Stimulated activated CD4-positive, alpha-beta T cell treated with anti-CD3 and anti-CD28 coated beads, TNF-alpha, amount 100 ng/mL, for 48 hours (primary cell): ENCODE results near the gene OVCH2.
"Not testable (repeated sequence)": the region's sequence is repeated elsewhere in the genome, so short reads cannot be mapped to it uniquely, and the experiment has no call there.

Experiments
- DNase-seq, 3 donors: peaks; one replicate each; pipeline ENCODE4 v3.0.0-alpha.2; 2020; ENCODE audit warnings: low read depth in 3 of 3

Gene OVCH2, protein sequence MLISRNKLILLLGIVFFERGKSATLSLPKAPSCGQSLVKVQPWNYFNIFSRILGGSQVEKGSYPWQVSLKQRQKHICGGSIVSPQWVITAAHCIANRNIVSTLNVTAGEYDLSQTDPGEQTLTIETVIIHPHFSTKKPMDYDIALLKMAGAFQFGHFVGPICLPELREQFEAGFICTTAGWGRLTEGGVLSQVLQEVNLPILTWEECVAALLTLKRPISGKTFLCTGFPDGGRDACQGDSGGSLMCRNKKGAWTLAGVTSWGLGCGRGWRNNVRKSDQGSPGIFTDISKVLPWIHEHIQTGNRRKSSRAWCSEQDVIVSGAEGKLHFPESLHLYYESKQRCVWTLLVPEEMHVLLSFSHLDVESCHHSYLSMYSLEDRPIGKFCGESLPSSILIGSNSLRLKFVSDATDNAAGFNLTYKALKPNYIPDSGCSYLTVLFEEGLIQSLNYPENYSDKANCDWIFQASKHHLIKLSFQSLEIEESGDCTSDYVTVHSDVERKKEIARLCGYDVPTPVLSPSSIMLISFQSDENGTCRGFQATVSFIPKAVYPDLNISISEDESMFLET

DNA sequence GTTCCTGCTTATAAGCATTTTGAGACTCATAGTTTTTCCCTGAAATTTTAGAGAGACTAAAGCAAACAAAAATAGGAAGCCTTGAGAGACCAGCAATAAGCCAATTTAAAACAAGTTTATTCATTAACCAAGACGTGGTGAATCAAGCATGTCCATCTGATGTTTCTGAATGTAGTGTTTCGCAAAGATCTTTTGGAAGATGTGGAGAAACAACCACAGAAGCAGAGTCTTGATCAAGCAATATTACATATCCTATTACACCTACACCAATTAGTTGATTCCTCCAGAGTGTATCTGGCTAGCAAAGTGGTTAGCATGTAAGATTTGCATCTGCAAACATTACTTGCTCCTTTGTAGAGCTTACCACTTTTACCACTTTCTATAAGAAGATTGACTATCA, at the start of gene OVCH2:
Gene OVCH2 (minus strand): TSS at position 101 of the 400 bp plus-strand sequence. CDS start 83 bp downstream, at position 18.
- DNase-seq: no peak

DNA sequence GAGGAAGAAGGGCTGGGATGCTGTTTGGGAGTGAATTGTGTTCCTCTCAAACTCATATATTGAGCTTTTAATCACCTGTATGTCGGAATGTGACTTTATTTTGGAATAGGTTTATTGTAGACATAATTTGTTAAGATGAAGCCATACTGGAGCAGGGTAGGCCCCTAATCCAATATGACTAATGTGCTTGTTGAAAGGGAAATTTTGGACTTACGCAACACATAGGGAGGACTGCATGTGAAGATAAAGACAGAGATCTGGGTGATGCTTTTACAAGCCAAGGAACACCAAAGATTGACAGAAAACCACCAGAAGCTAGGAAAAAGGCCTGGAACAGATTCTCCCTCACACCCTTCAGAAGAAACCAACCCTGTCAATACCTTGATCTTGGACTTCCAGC, 43.2 kb upstream of the OVCH2 start:
- DNase-seq: no peak

DNA sequence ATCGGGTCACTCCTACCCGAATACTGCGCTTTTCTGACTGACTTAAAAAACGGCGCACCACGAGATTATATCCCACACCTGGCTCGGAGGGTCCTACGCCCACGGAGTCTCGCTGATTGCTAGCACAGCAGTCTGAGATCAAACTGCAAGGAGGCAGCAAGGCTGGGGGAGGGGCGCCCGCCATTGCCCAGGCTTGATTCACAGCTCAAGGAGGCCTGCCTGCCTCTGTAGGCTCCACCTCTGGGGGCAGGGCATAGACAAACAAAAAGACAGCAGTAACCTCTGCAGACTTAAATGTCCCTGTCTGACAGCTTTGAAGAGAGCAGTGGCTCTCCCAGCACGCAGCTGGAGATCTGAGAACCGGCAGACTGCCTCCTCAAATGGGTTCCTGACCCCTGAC, 28.5 kb upstream of the OVCH2 start:
- DNase-seq: not testable (repeated sequence)

DNA sequence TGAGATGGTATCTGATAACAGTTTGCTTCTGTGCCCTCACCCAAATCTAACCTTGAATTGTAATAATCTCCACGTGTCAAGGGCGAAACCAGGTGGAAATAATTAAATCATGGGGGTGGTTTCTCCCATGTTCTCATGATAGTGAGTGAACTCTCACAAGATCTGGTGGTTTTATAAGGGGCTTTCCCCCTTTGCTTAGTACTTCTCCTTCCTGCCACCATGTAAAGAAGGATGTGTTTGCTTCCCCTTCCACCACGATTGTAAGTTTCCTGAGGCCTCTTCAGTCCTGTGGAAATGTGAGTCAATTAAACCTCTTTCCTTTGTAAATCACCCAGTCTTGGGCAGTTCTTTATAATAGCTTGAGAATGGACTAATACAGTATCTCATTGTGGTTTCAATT, 8.5 kb upstream of the OVCH2 start:
- no peak for DNase-seq

DNA sequence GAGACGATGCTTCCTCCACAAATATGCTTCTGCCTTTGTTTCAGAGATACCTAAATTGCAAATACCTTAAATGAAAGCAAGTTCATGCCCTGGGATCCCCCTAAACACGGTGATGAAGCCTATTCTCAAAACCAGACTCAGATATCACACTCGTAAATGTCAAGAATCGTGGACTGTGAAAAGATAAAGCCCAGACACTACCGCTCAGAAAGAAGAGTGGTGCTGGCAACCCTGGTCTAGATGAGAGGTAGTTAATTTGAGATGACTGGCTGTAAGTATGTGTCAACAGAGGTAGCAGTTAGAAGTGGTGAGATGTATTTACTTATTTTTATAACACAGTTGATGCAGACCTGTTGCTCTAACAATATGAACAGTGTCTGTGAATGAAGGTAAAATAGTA, 2.5 kb downstream of the OVCH2 start:
- no peak for DNase-seq

DNA sequence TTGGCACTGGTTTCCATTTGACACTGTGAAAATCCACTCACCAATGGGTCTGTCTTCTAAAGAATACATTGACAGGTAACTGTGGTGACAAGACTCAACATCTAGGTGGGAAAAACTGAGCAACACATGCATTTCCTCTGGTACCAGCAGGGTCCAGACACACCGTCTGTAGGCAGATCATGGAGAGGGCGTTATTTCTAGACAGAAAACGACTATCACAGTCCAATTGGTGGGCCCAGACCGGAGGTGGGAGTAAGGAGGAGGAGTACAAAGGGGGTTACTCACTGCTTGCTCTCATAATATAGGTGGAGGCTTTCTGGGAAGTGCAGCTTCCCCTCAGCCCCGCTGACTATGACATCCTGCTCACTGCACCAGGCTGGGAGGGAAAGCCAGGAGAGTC, 9.9 kb downstream of the OVCH2 start:
- no peak for DNase-seq

DNA sequence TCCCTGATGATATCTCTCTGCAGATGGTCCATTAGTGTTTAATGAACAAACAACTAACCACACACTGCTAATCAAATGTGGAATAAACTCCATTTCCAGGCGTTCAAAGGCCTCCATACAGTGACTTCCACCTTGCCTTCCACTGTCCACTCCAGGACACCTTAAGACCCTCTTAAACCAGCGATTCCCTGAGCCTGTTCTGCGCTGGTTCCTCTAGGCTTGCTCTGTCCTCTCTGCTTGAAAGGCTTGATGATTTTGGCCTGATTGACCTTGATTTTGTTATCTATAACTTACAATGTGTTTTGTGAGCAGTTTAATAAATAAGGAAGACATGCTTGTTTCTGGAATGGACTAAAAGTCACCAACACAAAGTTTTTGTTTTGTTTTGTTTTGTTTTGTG, 12.0 kb downstream of the OVCH2 start:
- no peak for DNase-seq

DNA sequence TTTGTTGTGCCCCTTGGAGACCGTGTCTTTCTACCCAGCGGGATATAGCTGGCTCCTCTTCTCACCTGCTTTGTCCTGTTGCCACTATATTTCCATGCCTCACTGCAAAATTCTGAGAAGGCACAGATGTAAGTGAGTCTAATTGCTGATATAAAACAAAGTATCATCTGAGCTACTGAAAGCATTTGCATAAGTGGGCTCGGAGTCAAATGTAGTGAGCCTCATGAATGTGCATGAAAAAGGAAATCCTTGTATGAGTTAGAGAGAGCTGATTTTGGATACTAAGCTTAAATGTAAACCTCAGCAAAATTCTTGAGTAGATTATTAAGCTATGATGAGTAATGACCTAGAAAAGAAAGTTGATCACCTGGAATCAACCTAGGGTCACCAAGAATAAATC, 13.9 kb downstream of the OVCH2 start:
- no peak for DNase-seq

DNA sequence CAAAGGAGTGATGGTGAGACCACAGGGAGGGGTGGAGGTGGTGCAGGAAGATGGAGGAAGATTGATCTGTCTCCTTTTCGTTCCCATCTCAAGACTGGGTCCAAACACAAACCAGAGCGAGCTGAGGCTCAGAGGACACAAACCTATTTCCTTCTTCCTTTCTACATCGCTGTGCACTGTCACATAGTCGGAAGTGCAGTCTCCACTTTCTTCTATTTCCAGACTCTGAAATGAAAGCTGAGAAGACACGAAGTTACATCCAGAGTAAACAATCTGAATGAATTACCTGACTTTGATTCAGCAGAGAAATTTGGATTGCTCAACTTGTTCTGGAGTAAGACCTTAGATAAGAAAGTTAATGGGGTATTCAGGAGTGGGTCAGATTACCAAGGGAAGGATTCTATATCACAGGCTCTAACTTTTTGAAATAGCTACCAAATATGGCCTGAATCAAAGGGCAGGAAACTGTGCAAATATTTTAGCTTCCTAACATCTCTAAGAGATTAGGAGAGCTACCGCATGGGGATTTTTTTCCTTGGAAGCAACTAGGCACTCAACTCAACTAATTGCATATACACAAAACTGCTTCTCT, 14.4 kb downstream of the OVCH2 start:
- DNase-seq: no peak

DNA sequence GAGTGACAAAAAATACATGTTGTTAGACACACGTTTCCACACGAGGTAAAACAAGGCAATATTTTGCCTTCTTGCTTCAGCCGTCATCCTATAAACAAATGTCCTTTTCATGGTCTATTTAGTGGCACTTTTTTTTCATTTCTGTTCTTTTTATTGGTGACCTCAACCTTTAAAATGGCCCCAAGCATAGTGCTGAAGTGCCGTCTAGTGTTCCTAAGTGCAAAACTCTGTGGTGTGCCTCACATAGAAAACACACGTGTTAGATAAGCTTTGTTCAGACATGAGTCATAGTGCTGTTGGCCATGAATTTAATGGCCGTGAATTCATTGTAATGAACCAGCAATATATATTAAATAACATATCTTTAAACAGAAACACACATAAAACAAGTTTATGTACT, 15.6 kb downstream of the OVCH2 start:
- DNase-seq: no peak

DNA sequence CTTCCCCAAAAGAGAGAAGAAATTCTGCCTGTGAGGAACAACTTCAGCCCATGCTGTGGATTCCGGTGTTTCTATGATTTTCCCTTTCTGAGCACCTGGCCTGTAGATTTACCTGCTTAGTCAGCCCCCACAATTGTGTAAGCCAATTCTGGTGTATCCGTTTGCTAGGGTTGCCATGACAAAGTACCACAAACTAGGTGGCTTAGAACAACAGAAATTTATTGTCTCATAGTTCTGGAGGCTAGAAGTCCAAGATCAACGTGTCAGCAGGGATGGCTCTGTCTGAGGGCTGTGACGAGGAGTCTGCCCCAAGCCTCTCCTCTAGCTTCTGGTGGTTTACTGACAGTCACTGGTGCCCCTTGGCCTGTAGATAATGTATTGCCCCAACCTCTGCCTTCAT, 17.0 kb downstream of the OVCH2 start:
- DNase-seq: no peak

DNA sequence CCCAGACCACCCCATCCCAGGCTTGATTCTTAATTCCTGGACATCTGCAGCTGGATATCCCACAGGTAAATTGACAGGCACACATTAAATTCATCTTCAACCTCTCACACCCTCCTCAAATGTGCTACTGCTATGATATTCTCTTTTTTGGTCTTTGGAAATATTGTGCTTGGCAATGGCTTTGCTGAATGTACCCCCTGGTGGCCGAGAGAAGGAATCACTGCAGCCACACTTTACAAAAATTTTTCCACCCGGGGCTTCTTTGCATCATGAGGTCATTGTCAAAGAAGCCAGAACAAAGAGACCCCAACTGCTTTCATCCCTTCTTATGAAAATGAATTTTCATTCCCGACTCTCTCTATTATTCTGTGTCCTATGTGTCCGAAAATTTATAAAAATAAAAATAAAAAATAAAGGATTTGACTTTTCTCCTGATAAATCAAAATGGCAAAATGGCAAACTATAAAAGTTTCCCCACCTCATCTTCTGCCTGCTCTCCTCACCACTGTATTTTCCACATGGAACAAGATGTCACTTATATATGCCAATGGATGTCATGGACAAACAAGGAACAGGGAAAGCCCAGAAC, 17.9 kb downstream of the OVCH2 start:
- DNase-seq: no peak

DNA sequence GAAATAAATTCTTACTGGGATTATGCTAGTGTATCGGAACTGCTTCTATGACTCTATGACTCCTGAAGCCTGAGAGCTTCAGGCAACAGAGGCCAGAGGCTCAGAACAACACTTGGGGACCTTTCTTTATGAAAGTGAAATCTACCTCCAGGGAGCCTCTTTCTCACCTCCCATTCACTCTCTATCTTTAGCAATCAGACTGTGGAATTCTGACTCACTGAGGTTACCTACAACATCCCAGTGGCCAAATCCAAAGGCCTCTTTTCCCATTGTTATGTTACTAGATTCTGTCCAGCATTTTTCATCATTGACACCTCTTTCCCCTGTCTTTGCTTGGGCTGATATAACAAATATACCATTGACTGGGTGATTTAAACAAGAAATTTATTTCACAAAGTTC, 18.9 kb downstream of the OVCH2 start:
- no peak for DNase-seq

DNA sequence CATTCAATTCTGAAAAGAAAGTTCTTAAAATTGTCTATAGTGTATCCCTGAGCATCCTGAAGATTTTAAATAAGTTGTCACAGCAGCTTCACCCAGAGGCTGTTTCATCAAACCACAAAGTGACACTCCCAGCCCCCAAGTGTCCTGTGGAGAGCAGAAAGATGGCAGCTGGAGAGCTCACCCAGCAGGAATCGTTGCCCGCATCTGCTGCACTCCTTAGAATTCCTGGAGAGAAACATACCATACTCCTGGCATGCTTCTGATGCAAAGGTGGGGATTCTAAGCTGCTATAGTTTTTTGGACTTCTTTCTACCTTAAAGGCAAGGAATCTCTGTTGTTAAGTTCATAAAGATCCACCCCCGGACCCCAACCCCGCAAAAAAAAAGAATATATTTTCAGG, 19.5 kb downstream of the OVCH2 start:
- no peak for DNase-seq

DNA sequence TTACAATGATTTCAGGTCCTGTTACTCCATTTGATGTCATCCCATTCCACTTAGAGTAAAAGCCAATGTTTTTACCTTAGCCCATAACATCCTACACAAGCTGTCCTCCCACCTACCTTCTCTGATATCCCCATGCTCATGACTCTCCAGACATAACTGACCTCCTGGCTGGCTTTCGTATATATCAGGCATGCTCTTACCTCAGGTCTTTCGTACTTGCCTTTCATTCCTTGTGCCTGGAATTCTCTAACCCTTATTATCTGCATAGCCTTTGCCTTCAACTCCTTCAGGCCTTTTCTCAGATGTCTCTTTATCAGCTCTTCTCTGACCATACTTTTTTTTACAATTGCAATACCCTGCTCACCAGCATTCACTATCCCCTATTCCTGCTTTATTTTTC, 22.7 kb downstream of the OVCH2 start:
- no peak for DNase-seq

DNA sequence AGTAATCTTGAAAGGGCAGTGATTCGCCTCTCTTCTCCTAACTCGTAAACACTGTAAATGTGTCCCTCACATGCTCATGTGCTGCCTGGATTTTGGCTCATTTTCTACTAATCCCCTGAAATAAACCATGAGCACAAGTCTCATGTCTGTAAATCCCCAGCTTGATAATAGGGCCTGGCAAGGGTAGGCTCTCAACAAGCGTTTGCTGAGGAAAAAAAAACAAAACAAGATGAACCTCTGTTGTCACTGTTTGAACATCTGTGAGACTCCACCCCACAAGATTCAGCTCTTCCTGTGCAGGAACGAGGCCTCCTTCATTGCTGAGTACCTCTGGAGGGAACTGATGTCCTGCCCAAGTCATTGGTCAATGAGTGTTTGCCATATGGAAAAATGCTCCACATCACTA, 28.5 kb downstream of the OVCH2 start:
- DNase-seq: no peak

DNA sequence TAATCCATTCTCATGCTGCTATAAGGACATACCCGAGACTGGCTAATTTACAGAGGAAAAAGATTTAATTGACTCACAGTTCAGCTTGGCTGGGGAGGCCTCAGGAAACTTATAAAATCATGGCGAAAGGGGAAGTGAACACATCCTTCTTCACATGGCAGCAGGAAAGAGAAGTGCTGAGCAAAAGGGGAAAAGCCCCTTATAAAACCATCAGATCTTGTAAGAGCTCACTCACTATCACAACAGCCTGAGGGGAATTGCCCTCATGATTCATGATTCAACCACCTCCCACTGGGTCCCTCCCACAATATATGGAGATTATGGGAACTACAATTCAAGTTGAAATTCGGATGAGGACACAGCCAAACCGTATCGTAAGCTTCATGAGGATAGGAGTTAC, 29.2 kb downstream of the OVCH2 start:
- no peak for DNase-seq

DNA sequence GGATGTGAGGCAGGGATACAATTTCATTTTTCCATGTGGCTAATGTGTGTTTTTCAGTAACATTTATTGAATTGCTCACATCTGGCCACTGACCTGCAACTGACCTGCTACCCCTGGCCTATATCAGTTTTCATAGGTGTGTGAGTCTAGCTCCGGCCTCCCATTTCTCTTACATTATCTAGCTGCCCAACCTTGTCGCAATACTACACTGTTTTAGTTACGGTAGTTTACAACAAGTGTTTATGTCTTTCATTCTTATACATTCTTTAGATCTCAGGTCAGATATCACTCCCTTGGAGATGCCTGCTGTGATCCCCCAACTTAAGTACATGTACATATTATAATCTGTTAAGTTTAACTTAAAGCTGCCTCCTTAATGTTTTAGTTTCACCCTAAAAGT, 30.6 kb downstream of the OVCH2 start:
- DNase-seq: no peak

DNA sequence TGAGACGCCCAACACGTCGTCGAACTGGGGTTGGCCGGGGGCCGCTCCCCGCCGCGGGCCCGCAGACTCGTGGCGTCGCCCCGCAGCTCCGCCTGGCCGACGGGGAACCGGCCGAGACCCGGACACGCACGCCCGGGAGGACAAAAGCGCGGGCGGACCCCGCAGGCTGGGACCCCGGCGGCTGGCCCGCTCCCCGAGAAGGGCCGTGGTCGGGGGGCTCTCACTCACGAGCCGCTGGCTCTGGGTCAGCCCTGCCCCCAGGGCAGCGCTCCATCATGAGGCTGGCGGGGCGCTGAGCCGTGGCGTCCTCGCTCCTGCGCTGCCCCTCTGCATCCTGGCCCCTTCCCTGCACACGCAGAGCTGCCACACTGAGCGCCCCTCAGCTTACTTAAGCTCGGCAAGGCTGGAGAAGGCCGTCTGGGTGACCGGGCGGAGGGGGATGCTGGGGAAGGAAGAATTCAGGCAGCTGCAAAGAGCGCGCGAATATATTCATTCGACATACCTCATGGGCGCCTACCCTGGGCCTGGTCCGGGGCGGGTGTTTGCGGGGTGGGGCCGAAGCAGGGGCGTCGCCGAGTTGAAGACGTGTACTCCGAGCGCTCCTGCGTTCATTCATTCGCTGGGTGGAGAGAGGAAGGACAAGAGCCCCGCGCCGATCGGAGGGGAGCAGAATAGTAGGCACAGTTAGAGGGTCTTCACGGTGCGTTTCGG, 32.4 kb downstream of the OVCH2 start:
- DNase-seq: no peak

DNA sequence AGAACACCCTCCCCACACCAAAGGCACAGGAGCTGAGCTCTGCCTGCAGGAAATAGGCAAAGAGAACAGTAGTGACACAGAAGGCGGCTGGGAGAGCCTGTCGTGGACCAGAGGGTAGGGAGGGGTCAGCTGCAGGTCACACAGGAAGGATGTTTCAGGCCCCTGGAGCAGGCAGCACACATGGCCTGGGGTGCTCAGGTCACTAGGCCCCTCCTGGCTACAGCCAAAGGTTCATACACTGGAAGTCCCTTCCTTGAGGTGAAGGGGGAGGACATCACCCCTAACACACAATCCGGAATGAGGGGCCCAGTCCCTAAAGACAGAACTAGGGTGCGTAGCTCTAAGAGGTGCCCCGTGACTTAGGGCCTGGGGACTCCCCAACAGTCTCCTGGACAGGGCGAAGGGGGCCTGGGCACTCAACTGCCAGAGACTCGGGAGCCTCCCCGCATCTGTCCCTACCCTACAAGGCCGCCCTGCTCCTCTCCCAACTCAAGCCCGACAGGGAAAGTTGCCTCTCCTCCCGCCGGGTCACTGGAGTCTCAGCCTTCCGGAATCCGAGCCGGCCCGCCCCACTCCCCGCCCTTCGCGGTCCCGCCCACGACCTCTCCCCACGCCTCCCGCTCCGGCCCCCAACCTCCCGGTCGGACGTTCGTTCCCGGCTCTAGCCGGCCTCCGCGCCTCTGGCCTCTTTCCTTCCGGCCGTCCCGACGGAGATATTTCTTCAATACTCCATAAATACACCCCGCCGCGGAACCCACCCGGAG, 33.1 kb downstream of the OVCH2 start, which contains the start of gene CYB5R2:
Gene CYB5R2 (minus strand): TSS at position 541 of the 764 bp plus-strand sequence. CDS start 675 bp downstream, outside the sequence.
- no peak for DNase-seq

DNA sequence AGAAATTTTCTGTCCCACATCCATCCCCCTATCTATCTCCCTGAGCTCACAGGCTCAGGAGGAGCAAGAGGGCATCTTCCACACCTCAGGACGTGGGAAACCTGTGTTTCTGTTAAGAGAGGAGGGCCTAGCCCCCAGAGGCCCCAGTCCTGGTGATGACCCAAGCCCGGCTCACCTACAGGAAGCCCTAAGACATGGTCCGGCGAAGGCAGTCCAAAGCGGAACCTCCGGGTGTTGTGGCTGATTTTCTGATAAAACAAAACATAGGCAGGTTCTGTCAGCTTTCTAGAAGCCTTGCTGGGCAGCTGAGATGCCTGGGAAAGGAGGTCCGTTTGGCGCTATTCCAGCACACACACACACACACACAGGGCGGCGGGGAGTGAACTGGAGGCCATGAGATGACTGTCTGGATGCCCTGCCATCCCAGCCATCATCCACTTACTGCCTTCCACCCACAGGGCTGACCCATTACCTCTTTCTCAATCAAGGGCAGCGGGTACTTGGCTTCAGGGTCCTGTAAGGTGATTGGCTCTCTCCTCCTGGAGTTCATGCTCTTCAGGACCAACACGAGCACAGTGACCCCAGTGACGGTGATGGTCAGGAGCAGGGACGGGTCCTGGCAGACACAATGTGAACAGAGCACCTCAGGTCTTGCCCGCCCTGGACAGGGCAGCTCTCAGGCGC, 33.9 kb downstream of the OVCH2 start:
- DNase-seq: no peak
